C4-2B (cell line): ENCODE data around the gene SELENOM.
"Not testable (repeated sequence)": the region's sequence is repeated elsewhere in the genome, so short reads cannot be mapped to it uniquely, and the experiment has no call there.

Source experiments
- ZFX ChIP-seq: fragments of 450-650 bp; IDR thresholded peaks from 2 replicates; pipeline ENCODE4 v1.6.1; 2017
- TF ChIP-seq, protein P1 (sequence below): fragments of 450-650 bp; conservative IDR thresholded peaks from 2 replicates; pipeline ENCODE4 v1.5.1; 2017; ENCODE audit warnings: mild to moderate bottlenecking

DNA sequence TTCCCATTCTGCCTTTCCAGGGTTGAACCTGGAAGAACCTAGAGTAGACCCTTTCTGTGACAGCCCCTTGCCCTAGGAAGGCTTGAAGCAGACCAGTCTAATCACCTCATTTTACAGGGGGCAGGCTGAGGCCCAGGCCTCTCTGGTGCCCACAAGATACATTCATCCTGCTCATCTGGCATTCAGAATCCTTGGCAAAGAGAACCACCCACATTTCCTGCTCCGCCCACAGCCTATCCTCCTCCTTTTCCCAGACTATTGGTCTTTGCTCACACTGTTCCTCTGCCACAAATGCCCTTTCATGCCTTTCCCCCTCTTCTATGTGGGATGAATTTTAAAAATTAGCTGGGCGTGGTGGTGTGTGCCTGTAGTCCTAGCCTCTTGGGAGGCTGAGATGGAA, 29.0 kb downstream of the SELENOM start:
- TF ChIP-seq, protein P1, sequence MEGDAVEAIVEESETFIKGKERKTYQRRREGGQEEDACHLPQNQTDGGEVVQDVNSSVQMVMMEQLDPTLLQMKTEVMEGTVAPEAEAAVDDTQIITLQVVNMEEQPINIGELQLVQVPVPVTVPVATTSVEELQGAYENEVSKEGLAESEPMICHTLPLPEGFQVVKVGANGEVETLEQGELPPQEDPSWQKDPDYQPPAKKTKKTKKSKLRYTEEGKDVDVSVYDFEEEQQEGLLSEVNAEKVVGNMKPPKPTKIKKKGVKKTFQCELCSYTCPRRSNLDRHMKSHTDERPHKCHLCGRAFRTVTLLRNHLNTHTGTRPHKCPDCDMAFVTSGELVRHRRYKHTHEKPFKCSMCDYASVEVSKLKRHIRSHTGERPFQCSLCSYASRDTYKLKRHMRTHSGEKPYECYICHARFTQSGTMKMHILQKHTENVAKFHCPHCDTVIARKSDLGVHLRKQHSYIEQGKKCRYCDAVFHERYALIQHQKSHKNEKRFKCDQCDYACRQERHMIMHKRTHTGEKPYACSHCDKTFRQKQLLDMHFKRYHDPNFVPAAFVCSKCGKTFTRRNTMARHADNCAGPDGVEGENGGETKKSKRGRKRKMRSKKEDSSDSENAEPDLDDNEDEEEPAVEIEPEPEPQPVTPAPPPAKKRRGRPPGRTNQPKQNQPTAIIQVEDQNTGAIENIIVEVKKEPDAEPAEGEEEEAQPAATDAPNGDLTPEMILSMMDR: not testable (repeated sequence)
- TF ChIP-seq ZFX: not testable (repeated sequence)
